T-helper 2 cell treated with Interferon-gamma antibody and Interleukin-4, amounts not matched to agents 5 μg/mL and 100 μg/mL, for 36 hours (primary cell): Measurements from ENCODE around the gene CDK10.
"Not testable (repeated sequence)": the region's sequence is repeated elsewhere in the genome, so short reads cannot be mapped to it uniquely, and the experiment has no call there.

Experiments used
- DNase-seq: peaks from one replicate; pipeline ENCODE4 v3.0.0; 2021; ENCODE audit warnings: low spot score
- H3K27ac Mint-ChIP-seq: one replicate; pipeline ENCODE4 v1.8.0; 2021; ENCODE audit warnings: mild to moderate bottlenecking, mixed read lengths
- H3K27me3 Mint-ChIP-seq: one replicate; pipeline ENCODE4 v1.8.0; 2021; ENCODE audit warnings: low read depth, mixed read lengths
- H3K36me3 Mint-ChIP-seq: one replicate; pipeline ENCODE4 v1.8.0; 2021; ENCODE audit warnings: low read depth, mixed read lengths
- H3K4me1 Mint-ChIP-seq: one replicate; pipeline ENCODE4 v1.8.0; 2021; ENCODE audit warnings: low read depth, mixed read lengths
- H3K4me3 Mint-ChIP-seq: one replicate; pipeline ENCODE4 v1.8.0; 2022; ENCODE audit warnings: mild to moderate bottlenecking, moderate library complexity, mixed read lengths
- H3K9me3 Mint-ChIP-seq: one replicate; pipeline ENCODE4 v1.8.0; 2021; ENCODE audit warnings: mixed read lengths

Gene CDK10

DNA sequence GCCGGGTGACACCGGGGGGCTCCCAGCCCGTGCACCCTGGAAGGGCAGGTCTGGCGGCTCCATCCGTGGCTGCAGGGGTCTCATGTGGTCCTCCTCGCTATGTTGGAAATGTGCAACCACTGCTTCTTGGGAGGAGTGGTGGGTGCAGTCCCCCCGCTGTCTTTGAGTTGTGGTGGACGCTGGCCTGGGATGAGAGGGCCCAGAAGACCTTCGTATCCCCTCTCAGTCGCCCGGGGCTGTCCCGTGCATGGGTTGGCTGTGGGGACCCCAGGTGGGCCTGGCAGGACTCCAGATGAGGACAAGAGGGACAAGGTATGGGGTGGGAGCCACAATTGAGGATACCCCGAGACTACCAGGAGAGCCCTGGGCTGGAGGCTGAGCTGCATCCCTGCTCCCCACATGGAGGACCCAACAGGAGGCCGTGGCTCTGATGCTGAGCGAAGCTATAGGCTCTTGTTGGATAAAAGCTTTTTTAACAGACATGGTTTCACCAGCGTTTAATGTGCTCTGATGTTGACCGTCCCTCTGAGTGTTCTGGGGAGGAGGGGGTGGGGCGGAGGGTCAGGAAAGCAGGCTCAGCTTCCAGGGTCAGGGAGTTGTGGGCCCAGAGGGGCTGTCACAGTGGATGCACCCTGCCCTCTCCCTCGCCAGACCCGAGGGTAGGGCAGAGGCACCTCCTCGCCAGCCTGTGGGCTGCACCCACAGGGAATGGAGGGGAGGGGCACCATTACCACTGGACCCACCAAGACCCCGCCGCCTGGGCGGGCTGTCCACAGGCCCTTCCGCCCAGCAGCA, 9.6 kb downstream of the CDK10 start:
- peaks cover 9% of the 10 kb centered on the region for H3K4me1 Mint-ChIP-seq
- peaks cover 15% of the 10 kb centered on the region for H3K36me3 Mint-ChIP-seq
- DNase-seq: no peak
- no peak overlapping the region for H3K4me3 Mint-ChIP-seq
- H3K9me3 Mint-ChIP-seq: no peaks in the 10 kb centered on the region
- no peaks in the 10 kb centered on the region for H3K27me3 Mint-ChIP-seq
- H3K27ac Mint-ChIP-seq: no peak overlapping the region

DNA sequence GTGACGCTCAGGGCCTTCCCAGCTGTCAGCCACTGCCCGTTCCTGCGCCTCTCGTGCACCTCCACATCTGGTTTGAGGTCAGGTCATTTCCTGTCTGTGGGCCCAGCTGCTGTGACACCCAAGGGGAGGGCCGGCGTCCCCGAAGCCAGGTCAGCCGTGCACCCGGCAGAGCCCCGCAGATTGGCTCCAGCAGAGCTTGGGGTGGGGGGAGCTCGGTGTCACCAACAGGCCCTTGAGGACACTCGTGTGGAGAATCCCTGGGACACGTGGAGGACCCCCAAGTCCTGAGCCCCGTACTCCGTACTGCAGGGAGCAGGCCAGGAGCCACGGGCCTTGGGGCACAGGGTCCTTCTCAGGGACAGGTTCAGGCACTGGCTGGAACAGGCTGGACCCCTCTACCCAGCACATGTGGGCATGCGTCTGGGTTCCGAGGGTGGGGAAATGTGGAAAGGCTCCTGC, 10.2 kb downstream of the CDK10 start:
- no peaks in the 10 kb centered on the region for H3K9me3 Mint-ChIP-seq
- H3K27ac Mint-ChIP-seq: no peak overlapping the region
- no peak overlapping the region for H3K4me3 Mint-ChIP-seq
- H3K4me1 Mint-ChIP-seq: peaks cover 9% of the 10 kb centered on the region
- peak; percentile 32 for DNase-seq
- H3K36me3 Mint-ChIP-seq: peaks cover 11% of the 10 kb centered on the region
- H3K27me3 Mint-ChIP-seq: no peaks in the 10 kb centered on the region

DNA sequence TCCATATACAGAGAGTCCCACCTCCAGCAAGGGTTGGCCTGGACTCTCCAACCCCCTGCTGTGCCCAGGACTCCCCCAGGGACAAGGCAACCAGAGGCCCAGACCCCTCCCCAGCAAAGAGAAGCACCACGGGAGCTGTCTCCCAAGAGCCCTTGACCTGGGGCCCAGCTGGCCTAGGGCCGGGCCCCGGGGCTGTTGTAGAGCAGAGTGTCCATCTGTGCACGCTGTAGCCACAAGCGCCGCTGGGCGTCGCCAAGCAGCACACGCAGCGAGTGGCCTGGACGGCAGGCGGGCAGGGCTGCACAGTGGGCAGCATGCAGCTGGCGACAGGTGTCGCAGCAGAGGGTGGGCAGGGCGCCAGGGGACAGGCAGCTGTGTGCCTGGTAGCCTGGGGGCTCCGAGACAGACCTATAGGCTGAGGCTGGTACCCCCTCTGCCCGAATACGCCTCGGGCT, 10.7 kb downstream of the CDK10 start:
- H3K4me3 Mint-ChIP-seq: no peak overlapping the region
- DNase-seq: no peak

DNA sequence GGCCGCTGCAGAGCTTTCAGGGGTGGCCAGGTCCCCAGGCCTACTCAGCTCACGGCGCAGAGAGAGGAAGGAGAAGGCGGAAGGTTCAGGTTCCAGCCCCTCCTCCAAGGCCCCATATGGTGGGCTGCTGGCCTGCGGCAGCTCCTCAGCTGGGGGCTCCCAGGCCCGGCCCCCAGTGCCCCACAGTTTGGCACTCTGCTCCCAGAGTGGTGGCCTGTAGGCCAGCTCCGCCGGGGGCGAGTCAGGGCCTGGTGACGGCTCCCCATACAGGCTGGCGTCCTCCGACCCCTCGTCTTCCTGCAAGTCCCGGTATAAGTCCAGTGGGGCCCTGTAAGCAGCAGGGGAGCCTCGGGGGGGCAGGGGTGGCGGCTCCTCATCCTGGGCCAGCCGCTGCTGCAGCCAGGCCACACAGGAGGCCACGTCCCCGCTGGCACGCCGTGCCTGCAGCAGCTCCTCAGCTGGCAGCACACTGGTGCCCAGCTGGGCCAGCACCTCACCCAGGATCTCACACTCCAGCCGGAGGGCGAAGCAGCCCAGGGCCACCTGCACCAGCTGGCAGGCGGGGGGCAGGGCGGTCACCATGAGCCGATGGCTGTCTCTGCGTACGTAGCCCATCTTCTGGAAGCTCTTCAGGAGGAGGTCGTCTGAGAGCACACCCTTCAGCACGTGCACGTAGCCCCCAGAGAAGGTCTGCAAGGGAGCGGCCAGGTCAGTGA, 11.3 kb downstream of the CDK10 start:
- no peak overlapping the region for H3K4me3 Mint-ChIP-seq
- H3K27ac Mint-ChIP-seq: no peak overlapping the region
- no peaks in the 10 kb centered on the region for H3K9me3 Mint-ChIP-seq
- peaks cover 11% of the 10 kb centered on the region for H3K36me3 Mint-ChIP-seq
- DNase-seq: no peak
- no peaks in the 10 kb centered on the region for H3K27me3 Mint-ChIP-seq
- H3K4me1 Mint-ChIP-seq: peaks cover 12% of the 10 kb centered on the region

More for the DNA sequence above, 10.7 kb downstream of the CDK10 start:
- Mint-ChIP-seq H3K4me1 (peaks cover 9% of the 10 kb centered on the region), H3K36me3 (peaks cover 11% of the 10 kb centered on the region), H3K27ac (no peak overlapping the region), H3K27me3 (no peaks in the 10 kb centered on the region), H3K9me3 (no peaks in the 10 kb centered on the region)

DNA sequence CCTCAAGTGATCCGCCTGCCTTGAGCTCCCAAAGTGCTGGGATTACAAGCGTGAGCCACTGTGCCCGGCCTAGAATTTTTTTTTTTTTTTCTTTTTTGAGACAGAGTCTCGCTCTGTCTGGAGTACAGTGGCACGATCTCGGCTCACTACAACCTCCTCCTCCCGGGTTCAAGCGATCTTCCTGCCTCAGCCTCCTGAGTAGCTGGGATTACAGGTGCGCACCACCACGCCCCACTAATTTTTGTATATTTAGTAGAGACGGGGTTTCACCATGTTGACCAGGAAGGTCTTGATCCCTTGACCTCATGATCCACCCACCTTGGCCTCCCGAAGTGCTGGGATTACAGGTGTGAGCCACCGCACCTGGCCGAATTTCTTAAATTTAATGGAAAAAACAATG, 12.2 kb downstream of the CDK10 start:
- H3K27me3 Mint-ChIP-seq, H3K9me3 Mint-ChIP-seq, H3K27ac Mint-ChIP-seq, H3K36me3 Mint-ChIP-seq, DNase-seq, H3K4me3 Mint-ChIP-seq: not testable (repeated sequence)
- H3K4me1 Mint-ChIP-seq: peaks cover 12% of the 10 kb centered on the region

DNA sequence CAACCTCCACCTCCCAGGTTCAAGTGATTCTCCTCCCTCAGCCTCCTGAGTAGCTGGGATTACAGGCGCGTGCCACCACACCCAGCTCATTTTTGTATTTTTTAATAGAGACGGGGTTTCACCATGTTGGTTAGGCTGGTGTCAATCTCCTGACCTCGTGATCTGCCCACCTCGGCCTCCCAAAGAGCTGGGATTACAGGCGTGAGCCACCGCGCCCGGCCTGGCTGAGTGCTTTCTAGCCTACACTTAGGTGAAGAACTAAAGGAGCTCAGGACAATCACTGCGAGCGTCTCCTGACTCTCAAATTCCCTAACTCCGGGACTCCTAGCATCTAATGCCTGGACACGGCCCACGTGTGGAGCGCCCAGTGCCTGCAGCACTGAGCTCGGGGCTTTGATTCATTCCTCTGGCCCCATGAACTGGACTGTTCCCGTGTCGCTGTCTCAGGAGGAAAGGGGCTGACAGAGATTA, 13.2 kb downstream of the CDK10 start:
- H3K36me3 Mint-ChIP-seq, H3K27me3 Mint-ChIP-seq, DNase-seq, H3K9me3 Mint-ChIP-seq, H3K27ac Mint-ChIP-seq: not testable (repeated sequence)
- Mint-ChIP-seq H3K4me1 (peaks cover 12% of the 10 kb centered on the region), H3K4me3 (peak overlapping the region; percentile 64)

DNA sequence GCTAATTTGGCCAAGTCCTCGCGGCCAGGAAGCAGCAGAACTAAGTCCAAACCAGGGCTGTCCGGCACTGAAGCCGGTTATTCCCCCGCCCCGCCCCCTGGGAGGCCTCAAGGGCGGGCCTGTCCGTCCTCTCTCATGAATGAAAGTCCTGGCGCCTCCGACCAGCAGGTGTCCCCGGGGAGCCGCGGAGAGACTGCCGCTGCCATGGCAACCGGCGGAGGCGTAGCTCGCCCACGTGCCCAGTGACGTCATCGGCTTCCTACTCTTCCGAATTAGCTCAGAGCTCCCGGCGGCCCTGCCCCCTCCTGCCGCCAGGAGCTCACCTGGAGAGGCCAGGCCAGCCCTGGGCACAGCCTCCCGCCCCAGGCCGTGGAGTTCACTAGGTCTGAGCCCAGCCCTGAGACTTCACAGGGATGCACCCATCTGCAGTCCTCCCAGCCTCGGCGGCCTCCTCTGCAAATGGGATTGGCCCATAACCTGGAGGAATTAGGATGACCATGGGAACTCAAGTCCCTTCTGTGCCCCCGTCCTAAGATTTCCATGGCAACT, 13.7 kb downstream of the CDK10 start:
- H3K27ac Mint-ChIP-seq: peak overlapping the region; percentile 72

DNA sequence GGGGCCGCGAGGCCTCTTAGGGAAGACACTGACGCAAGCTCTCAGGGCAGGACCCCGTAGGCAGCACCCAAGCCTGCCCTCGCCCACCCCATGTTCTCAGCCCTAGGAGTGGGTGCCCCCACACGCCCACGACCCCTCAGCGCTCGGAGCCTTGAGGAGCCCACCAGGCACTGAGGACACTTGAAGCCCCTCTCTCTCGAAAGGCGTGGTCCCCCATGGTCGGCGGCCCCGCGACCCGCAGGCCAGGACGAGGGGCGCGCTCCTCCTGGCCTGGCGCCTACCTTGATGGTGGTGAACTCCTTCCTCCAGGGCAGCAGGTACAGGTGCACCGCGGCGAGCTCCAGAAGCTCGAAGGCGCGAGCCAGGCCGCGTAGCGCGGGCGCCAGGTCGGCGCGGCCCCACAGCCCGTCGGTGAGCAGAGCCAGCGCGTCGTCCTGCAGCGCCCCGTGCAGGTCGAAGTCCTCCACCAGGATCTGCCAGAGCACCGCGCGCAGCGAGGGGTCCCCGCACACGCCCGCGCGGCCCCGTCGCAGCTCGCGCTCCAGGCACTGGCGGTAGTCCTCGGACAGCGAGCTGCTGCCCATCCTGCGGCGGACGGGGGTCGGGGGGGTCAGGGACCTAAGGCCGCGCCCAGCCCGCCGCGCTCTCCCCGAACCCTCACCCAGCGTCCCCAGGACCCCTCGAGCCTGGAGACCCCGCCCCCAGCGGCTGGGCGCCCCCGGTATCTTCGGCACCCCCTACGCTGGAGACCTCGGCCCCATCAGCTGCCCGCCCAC, 14.3 kb downstream of the CDK10 start:
- Mint-ChIP-seq H3K4me3 (peak overlapping the region; percentile 73), H3K36me3 (peaks cover 3% of the 10 kb centered on the region), H3K27ac (peak overlapping the region; percentile 87), H3K27me3 (no peaks in the 10 kb centered on the region), H3K9me3 (no peaks in the 10 kb centered on the region), H3K4me1 (peaks cover 14% of the 10 kb centered on the region)
- peak; percentile 54 for DNase-seq

More for the DNA sequence above, 13.7 kb downstream of the CDK10 start:
- peak; percentile 97 for DNase-seq
- H3K9me3 Mint-ChIP-seq: no peaks in the 10 kb centered on the region
- H3K4me3 Mint-ChIP-seq: peak overlapping the region; percentile 64
- H3K4me1 Mint-ChIP-seq: peaks cover 12% of the 10 kb centered on the region
- H3K36me3 Mint-ChIP-seq: peaks cover 3% of the 10 kb centered on the region
- no peaks in the 10 kb centered on the region for H3K27me3 Mint-ChIP-seq

DNA sequence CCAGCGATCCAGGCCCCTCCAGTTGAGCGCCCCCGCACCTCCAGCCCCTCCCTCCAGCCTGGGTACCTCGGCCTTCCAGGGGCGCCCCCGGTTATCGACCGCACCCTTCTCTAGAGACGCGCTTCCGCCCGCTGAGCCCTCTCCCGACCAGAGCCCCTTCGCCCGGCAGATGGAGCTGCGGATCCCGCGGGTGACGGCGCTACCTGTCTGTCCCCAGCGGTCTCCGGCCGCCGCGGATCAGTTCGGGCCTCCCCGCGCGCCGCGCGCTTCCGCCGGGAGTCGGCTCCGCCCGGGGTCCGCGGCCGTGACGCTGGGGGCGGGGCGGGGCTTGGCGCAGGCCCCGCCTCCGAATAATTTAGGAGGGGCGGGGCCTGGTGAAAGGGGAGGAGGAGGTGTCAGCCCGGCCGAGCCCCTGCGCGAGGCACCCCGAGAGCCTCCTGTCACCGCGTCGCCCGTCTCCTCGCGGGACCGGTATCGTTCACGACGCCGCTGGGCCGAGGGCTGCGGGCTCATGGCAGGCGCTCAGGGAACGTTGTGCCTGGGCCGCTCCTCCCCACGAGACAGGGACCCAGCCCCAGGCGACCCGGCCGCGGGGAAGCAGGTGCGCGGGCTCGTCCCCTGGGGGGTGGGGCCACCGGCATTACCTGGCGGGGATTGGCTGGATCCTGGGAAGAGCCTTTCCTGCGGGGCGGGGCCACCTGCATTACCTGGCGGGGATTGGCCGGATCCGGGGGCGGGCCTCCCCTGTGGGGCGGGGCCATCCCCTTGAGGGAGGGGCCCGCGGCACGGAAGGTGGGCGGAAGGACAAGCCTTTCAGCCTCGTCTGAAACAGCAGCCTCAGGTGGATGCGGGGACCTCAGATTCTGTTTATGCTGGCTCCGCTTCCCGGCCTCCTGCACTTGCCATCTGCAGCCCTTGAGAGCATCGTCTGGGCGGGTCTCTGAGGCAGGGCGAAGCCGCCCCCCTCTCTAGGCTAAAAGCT, 15.2 kb downstream of the CDK10 start, which contains the start of gene SPATA2L:
Gene SPATA2L, minus strand, starts transcription at position 281 of the 982 bp plus-strand sequence. CDS start 473 bp downstream, outside the sequence.
- Mint-ChIP-seq H3K27ac (peak within 1 kb of the TSS; percentile 87), H3K4me3 (peak within 1 kb of the TSS; percentile 73), H3K27me3 (no peaks in the 10 kb centered on the region), H3K9me3 (no peaks in the 10 kb centered on the region), H3K4me1 (peaks cover 15% of the 10 kb centered on the region), H3K36me3 (peaks cover 3% of the 10 kb centered on the region)
- peak; percentile 95 for DNase-seq

DNA sequence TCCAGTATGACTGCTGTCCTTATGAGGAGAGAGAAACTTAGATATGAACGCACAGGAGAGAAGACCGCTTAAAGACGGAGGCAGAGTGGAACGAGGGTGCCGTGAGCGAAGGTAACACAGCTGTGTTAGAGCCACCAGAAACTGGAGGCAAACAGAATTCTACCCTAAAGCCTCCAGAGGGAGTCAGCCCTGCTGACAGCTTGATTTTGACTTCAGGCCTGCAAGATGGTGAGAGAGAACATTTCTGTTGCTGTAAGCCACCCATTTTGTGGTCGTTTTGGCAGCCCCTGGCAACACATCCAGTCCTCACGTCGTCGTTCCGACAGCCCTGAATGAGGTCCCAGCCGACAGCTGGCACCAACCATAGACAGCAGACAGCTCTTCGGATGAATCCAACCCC, 17.8 kb downstream of the CDK10 start:
- peaks cover 3% of the 10 kb centered on the region for H3K36me3 Mint-ChIP-seq
- H3K27ac Mint-ChIP-seq: no peak overlapping the region
- no peaks in the 10 kb centered on the region for H3K27me3 Mint-ChIP-seq
- no peaks in the 10 kb centered on the region for H3K9me3 Mint-ChIP-seq
- H3K4me1 Mint-ChIP-seq: peaks cover 13% of the 10 kb centered on the region
- no peak overlapping the region for H3K4me3 Mint-ChIP-seq
- no peak for DNase-seq

DNA sequence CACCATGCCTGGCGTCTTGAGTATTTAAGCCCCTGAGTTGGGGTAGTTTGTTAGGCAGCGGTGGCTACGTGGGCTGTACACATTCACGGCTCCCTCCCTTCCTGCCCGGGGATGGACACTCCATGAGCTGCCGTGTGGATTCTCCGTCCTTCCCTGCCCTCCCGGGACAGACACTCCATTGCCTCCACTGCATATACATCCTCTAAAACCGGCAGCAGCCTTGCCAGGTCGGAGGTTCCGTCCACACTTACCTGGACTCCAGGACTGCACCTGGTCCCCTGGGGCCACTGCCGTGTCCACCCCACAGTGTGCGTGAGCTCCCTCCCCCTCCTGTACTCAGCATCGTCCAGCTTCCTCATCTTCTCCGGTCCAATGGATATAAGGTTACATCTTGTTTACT, 18.5 kb downstream of the CDK10 start:
- H3K36me3 Mint-ChIP-seq: peaks cover 1% of the 10 kb centered on the region
- peaks cover 11% of the 10 kb centered on the region for H3K4me1 Mint-ChIP-seq
- H3K27ac Mint-ChIP-seq: no peak overlapping the region
- no peak for DNase-seq
- H3K4me3 Mint-ChIP-seq: no peak overlapping the region
- no peaks in the 10 kb centered on the region for H3K27me3 Mint-ChIP-seq
- no peaks in the 10 kb centered on the region for H3K9me3 Mint-ChIP-seq

DNA sequence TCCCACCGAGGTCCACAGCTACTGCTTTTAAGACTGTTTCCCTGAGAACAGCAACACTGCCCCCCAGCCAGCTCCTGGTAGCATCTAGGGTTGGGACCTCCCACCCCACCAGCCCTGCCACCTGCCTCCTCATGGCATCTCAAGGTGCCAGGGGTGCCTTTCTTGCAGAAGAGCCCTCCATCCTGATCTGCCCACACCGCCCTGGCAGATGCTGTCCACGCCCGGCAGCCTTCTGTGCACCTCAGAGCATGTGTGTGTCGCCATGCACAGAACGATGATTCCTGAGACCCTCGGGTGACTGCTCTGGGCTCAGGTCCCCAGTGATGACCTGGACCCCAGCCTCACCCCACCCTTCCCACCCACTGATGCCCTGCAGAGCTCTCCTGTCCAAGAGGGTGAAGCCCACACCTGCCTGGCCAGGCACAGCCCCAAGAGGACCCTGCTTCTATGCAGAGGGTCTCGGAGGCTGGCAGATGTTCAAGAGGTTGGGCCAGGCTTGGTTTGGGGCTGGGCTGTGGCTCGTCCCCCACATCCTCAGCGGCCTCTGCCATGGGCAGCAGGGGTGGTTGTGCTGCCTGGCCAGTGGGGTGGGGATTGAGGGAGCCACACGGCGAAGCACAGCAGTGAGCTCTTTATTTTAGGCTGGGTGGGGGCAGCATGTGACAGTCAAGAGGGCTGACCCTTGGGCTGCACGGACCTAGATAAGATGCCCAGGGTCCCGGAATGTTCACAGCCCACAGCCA, 20.2 kb downstream of the CDK10 start:
- Mint-ChIP-seq H3K36me3 (no peaks in the 10 kb centered on the region), H3K9me3 (no peaks in the 10 kb centered on the region), H3K4me1 (peaks cover 8% of the 10 kb centered on the region), H3K27ac (no peak overlapping the region), H3K4me3 (no peak overlapping the region), H3K27me3 (no peaks in the 10 kb centered on the region)
- DNase-seq: no peak
